Panc1 (cell line): ENCODE measurements around the gene SERINC4. TPM values are rescaled to one million over a fixed set of nuclear protein-coding genes. Genes with fewer than 3 reads are reported as not detected.
"Not testable (repeated sequence)": the region's sequence is repeated elsewhere in the genome, so short reads cannot be mapped to it uniquely, and the experiment has no call there.

Source experiments
- ATAC-seq: fragments of 200-7000 bp; cut with Tn5 transposase; 2 replicates; pipeline ENCODE4 v1.9.1; 2020; ENCODE audit warnings: mild to moderate bottlenecking, moderate library complexity
- BruUV-seq: library from RNA; stranded (reverse); fragments of 400-500 nt; replicated peaks from 2 replicates; lab custom pipeline; 2021; lab: Mats Ljungman, UMichigan
- CTCF ChIA-PET: fragments of 300-600 bp; sonication (Branson Sonifier 250); formaldehyde crosslinking; loops from one replicate; lab custom pipeline; 2022; ENCODE audit warnings: antibody characterized with exemption; lab: Charles Lee
- POLR2A ChIA-PET: fragments of 300-600 bp; sonication (Branson Sonifier 250); formaldehyde crosslinking; loops from one replicate; lab custom pipeline; 2022; ENCODE audit warnings: antibody characterized with exemption; lab: Charles Lee
- DNase-seq: peaks from one replicate; pipeline ENCODE4 v3.0.0-alpha.2; 2010; ENCODE audit warnings: low read depth, low spot score
- H3K27ac ChIP-seq: 2 replicates; pipeline ENCODE4 v1.5.1; 2011; ENCODE audit warnings: mild to moderate bottlenecking, low read length, inconsistent platforms
- H3K27me3 ChIP-seq: fragments of 200-500 bp; sonication (Bioruptor generic); 2 replicates; pipeline ENCODE4 v1.6.0; 2014; ENCODE audit warnings: low read length, inconsistent platforms; ENCODE audit not compliant: control insufficient read depth, insufficient read depth
- H3K36me3 ChIP-seq: fragments of 200-500 bp; sonication (Bioruptor generic); 2 replicates; pipeline ENCODE4 v1.5.1; 2014; ENCODE audit warnings: inconsistent platforms, mild to moderate bottlenecking, low read length, moderate library complexity; ENCODE audit not compliant: control insufficient read depth, insufficient read depth
- H3K4me1 ChIP-seq: 2 replicates; pipeline ENCODE4 v1.5.1; 2011; ENCODE audit warnings: inconsistent platforms, mild to moderate bottlenecking, low read length, moderate library complexity; ENCODE audit not compliant: control insufficient read depth, insufficient read depth
- H3K4me3 ChIP-seq, 2 experiments: 2 replicates each; pipeline ENCODE4 v1.5.1; 2011 to 2012; ENCODE audit warnings: low read depth in 2 of 2, low read length in 2 of 2, mild to moderate bottlenecking in 2 of 2, inconsistent platforms in 1 of 2, moderate library complexity in 1 of 2
- H3K9me3 ChIP-seq: fragments of 200-500 bp; sonication (Bioruptor generic); 2 replicates; pipeline ENCODE4 v1.5.1; 2014; ENCODE audit warnings: low read depth, mild to moderate bottlenecking, inconsistent platforms, low read length, moderate library complexity; ENCODE audit not compliant: control insufficient read depth, insufficient read depth
- CTCF ChIP-seq: fragments of 450-650 bp; IDR thresholded peaks from 2 replicates; pipeline ENCODE4 v1.5.1; 2017; ENCODE audit warnings: mild to moderate bottlenecking
- POLR2AphosphoS5 ChIP-seq: IDR thresholded peaks from 2 replicates; pipeline ENCODE4 v1.6.1; 2012; ENCODE audit warnings: mild to moderate bottlenecking, low read depth, low read length, moderate library complexity
- SIN3A ChIP-seq: IDR thresholded peaks from 2 replicates; pipeline ENCODE4 v1.6.1; 2012; ENCODE audit warnings: low read depth, mild to moderate bottlenecking, low read length, moderate library complexity, borderline replicate concordance; ENCODE audit not compliant: insufficient read depth
- in situ Hi-C: cut with HindIII; loops from 2 replicates; pipeline ENCODE4 v1.10.0; 2016; ENCODE audit warnings: low sequenced_read_pairs, low pct_unique_long_range_greater_than_20kb
- intact Hi-C: fragments of 100-400 bp; cut with micrococcal nuclease; formaldehyde crosslinking; loops from one replicate; pipeline ENCODE4 v1.10.0; 2022; ENCODE audit not compliant: unreplicated experiment
- total RNA-seq: library from RNA; stranded (reverse); gene quantifications from one replicate; pipeline ENCODE4 v1.2.1, GENCODE V29; 2021; ENCODE audit not compliant: unreplicated experiment

The SERINC4 gene
- total RNA-seq, 1 experiment from 2014 or later = not detected

- CTCF ChIA-PET = no interaction called here
Measured at GRCh38 chr15:43824302-43825246, 24.6 kb upstream of the SERINC4 start, which contains the start of gene MFAP1. Gene MFAP1 (minus strand): TSS chr15:43824690. CDS start chr15:43824569, 121 bp downstream.

GRCh38 chr15:43821505-43821904 lies 21.5 kb upstream of the SERINC4 start:
- TF ChIP-seq SIN3A = no peak
- TF ChIP-seq CTCF = no peak
- intact Hi-C loops (no loop called here), in situ Hi-C loops (no loop called here)
- Histone ChIP-seq H3K4me3 (no peak overlapping the region), H3K27me3 (no peaks in the 10 kb centered on the region), H3K9me3 (no peaks in the 10 kb centered on the region), H3K4me1 (0 out of 2 replicates have a peak, but pooled peaks cover 4% of the 10 kb centered on the region), H3K36me3 (peaks cover 3% of the 10 kb centered on the region; the same call in 1 of the 2 replicates), H3K27ac (no peak overlapping the region)
- no TSS peak for BruUV-seq
- ChIA-PET POLR2A (no interaction called here), CTCF (no interaction called here)
- no peak for DNase-seq
- no peak for ATAC-seq

More at GRCh38 chr15:43824302-43825246, 24.6 kb upstream of the SERINC4 start, which contains the start of gene MFAP1:
- no peaks in the 10 kb centered on the region for H3K27me3 ChIP-seq
- POLR2A ChIA-PET = interaction anchor here (0.5 to 0.6 kb wide), 3 partner anchors 36 to 569 kb away, joined by 3 read pairs; no protein-coding TSS in a partner anchor
- peaks cover 14% of the 10 kb centered on the region for H3K4me1 ChIP-seq
- ATAC-seq (peak; percentile 92), DNase-seq (peak; percentile 93)
- peaks cover 3% of the 10 kb centered on the region for H3K36me3 ChIP-seq
- peak within 1 kb of the TSS; percentile 77 to 87 for H3K4me3 ChIP-seq
- in situ Hi-C loops = no loop called here
- intact Hi-C loops = no loop called here
- no peaks in the 10 kb centered on the region for H3K9me3 ChIP-seq
- peak within 1 kb of the TSS; percentile 94 for H3K27ac ChIP-seq
- BruUV-seq = TSS peak; percentile 96
- peak; percentile 90; the same call in 1 of the 2 replicates for TF ChIP-seq SIN3A
- TF ChIP-seq CTCF = no peak
- TF ChIP-seq POLR2AphosphoS5 = peak; percentile 98

- H3K4me3 ChIP-seq, H3K4me1 ChIP-seq, POLR2A ChIA-PET, BruUV-seq, H3K27ac ChIP-seq, DNase-seq, H3K9me3 ChIP-seq, in situ Hi-C loops, intact Hi-C loops, ATAC-seq, H3K27me3 ChIP-seq, CTCF ChIA-PET: not testable (repeated sequence)
- H3K36me3 ChIP-seq = peaks cover 18% of the 10 kb centered on the region
Measured at GRCh38 chr15:43815064-43815463, 15.0 kb upstream of the SERINC4 start.
